ENCODE data around the gene CGREF1. TPM values are rescaled to one million over a fixed set of nuclear protein-coding genes. Genes with fewer than 3 reads are reported as not detected.

The CGREF1 gene
- total and polyA plus RNA-seq, 4 donors: 19.0 to 55.3 (median 35.4) TPM

GRCh38 chr2:27152796-27153464 lies 34.0 kb upstream of the CGREF1 start:
- Histone ChIP-seq H3K36me3 (ENCODE audit: control insufficient read depth, insufficient read depth, low read length) (no peaks in the 10 kb centered on the region), H3K9me3 (ENCODE audit: control insufficient read depth, insufficient read depth, low read length) (no peaks in the 10 kb centered on the region), H3K4me1 (ENCODE audit: control insufficient read depth, insufficient read depth, low read length) (no peaks in the 10 kb centered on the region), H3K27ac (ENCODE audit: low read depth, low read length) (no peak overlapping the region), H3K4me3 (ENCODE audit: low read depth, low read length) (no peak overlapping the region), H3K27me3 (ENCODE audit: control insufficient read depth, insufficient read depth, low read length) (no peaks in the 10 kb centered on the region)
- WGBS (ENCODE audit: insufficient coverage): 81% methylated on average over 2 of the region's 2 CpGs
- no peak for DNase-seq (ENCODE audit: low read depth in 4 of 6, low spot score in 6 of 6)

GRCh38 chr2:27152102-27152795 lies 33.3 kb upstream of the CGREF1 start:
- no peaks in the 10 kb centered on the region for H3K9me3 ChIP-seq (ENCODE audit: control insufficient read depth, insufficient read depth, low read length)
- H3K27me3 ChIP-seq (ENCODE audit: control insufficient read depth, insufficient read depth, low read length): no peaks in the 10 kb centered on the region
- no peaks in the 10 kb centered on the region for H3K36me3 ChIP-seq (ENCODE audit: control insufficient read depth, insufficient read depth, low read length)
- H3K27ac ChIP-seq (ENCODE audit: low read depth, low read length): no peak overlapping the region
- H3K4me1 ChIP-seq (ENCODE audit: control insufficient read depth, insufficient read depth, low read length): no peaks in the 10 kb centered on the region
- DNase-seq (ENCODE audit: low read depth in 4 of 6, low spot score in 6 of 6): no peak
- H3K4me3 ChIP-seq (ENCODE audit: low read depth, low read length): no peak overlapping the region
- 84% methylated on average over 6 of the region's 8 CpGs for WGBS (ENCODE audit: insufficient coverage)

GRCh38 chr2:27150639-27151230 lies 31.8 kb upstream of the CGREF1 start:
- no peak for DNase-seq (ENCODE audit: low read depth in 4 of 6, low spot score in 6 of 6)
- 86% methylated on average over 4 of the region's 8 CpGs for WGBS (ENCODE audit: insufficient coverage)

GRCh38 chr2:27149570-27150405 lies 30.9 kb upstream of the CGREF1 start:
- H3K27ac ChIP-seq (ENCODE audit: low read depth, low read length): no peak overlapping the region
- no peaks in the 10 kb centered on the region for H3K4me1 ChIP-seq (ENCODE audit: control insufficient read depth, insufficient read depth, low read length)
- H3K27me3 ChIP-seq (ENCODE audit: control insufficient read depth, insufficient read depth, low read length): no peaks in the 10 kb centered on the region
- no peaks in the 10 kb centered on the region for H3K36me3 ChIP-seq (ENCODE audit: control insufficient read depth, insufficient read depth, low read length)
- no peaks in the 10 kb centered on the region for H3K9me3 ChIP-seq (ENCODE audit: control insufficient read depth, insufficient read depth, low read length)
- no peak overlapping the region for H3K4me3 ChIP-seq (ENCODE audit: low read depth, low read length)
- 87% methylated on average over 29 of the region's 29 CpGs for WGBS (ENCODE audit: insufficient coverage)
- DNase-seq (ENCODE audit: low read depth in 4 of 6, low spot score in 6 of 6): no peak

More at GRCh38 chr2:27150639-27151230, 31.8 kb upstream of the CGREF1 start:
- Histone ChIP-seq H3K27me3 (ENCODE audit: control insufficient read depth, insufficient read depth, low read length) (no peaks in the 10 kb centered on the region), H3K27ac (ENCODE audit: low read depth, low read length) (no peak overlapping the region), H3K36me3 (ENCODE audit: control insufficient read depth, insufficient read depth, low read length) (no peaks in the 10 kb centered on the region), H3K4me1 (ENCODE audit: control insufficient read depth, insufficient read depth, low read length) (no peaks in the 10 kb centered on the region), H3K9me3 (ENCODE audit: control insufficient read depth, insufficient read depth, low read length) (no peaks in the 10 kb centered on the region), H3K4me3 (ENCODE audit: low read depth, low read length) (no peak overlapping the region)

GRCh38 chr2:27148801-27149439 lies 30.0 kb upstream of the CGREF1 start, which contains the start of gene TCF23:
Gene TCF23 (plus strand): TSS chr2:27149004. CDS start chr2:27149134, 130 bp downstream.
- 72% methylated on average over 9 of the region's 12 CpGs for WGBS (ENCODE audit: insufficient coverage)
- H3K36me3 ChIP-seq (ENCODE audit: control insufficient read depth, insufficient read depth, low read length): no peaks in the 10 kb centered on the region
- no peak for DNase-seq (ENCODE audit: low read depth in 4 of 6, low spot score in 6 of 6)
- no peaks in the 10 kb centered on the region for H3K9me3 ChIP-seq (ENCODE audit: control insufficient read depth, insufficient read depth, low read length)
- no peak within 1 kb of the TSS for H3K27ac ChIP-seq (ENCODE audit: low read depth, low read length)
- H3K27me3 ChIP-seq (ENCODE audit: control insufficient read depth, insufficient read depth, low read length): no peaks in the 10 kb centered on the region
- H3K4me1 ChIP-seq (ENCODE audit: control insufficient read depth, insufficient read depth, low read length): no peaks in the 10 kb centered on the region
- no peak within 1 kb of the TSS for H3K4me3 ChIP-seq (ENCODE audit: low read depth, low read length)

- H3K27ac ChIP-seq (ENCODE audit: low read depth, low read length): no peak overlapping the region
- H3K4me3 ChIP-seq (ENCODE audit: low read depth, low read length): no peak overlapping the region
- H3K27me3 ChIP-seq (ENCODE audit: control insufficient read depth, insufficient read depth, low read length): no peaks in the 10 kb centered on the region
- no peaks in the 10 kb centered on the region for H3K9me3 ChIP-seq (ENCODE audit: control insufficient read depth, insufficient read depth, low read length)
- 95% methylated on average over 8 of the region's 8 CpGs for WGBS (ENCODE audit: insufficient coverage)
- no peak for DNase-seq (ENCODE audit: low read depth in 4 of 6, low spot score in 6 of 6)
- H3K36me3 ChIP-seq (ENCODE audit: control insufficient read depth, insufficient read depth, low read length): no peaks in the 10 kb centered on the region
- no peaks in the 10 kb centered on the region for H3K4me1 ChIP-seq (ENCODE audit: control insufficient read depth, insufficient read depth, low read length)
Measured at GRCh38 chr2:27147935-27148334, 29.0 kb upstream of the CGREF1 start.

- Histone ChIP-seq H3K4me1 (ENCODE audit: control insufficient read depth, insufficient read depth, low read length) (no peaks in the 10 kb centered on the region), H3K4me3 (ENCODE audit: low read depth, low read length) (no peak overlapping the region), H3K9me3 (ENCODE audit: control insufficient read depth, insufficient read depth, low read length) (no peaks in the 10 kb centered on the region), H3K27ac (ENCODE audit: low read depth, low read length) (no peak overlapping the region), H3K36me3 (ENCODE audit: control insufficient read depth, insufficient read depth, low read length) (no peaks in the 10 kb centered on the region), H3K27me3 (ENCODE audit: control insufficient read depth, insufficient read depth, low read length) (no peaks in the 10 kb centered on the region)
- no peak for DNase-seq (ENCODE audit: low read depth in 4 of 6, low spot score in 6 of 6)
- 83% methylated on average over 1 of the region's 2 CpGs for WGBS (ENCODE audit: insufficient coverage)
Measured at GRCh38 chr2:27145682-27146081, 26.8 kb upstream of the CGREF1 start.

GRCh38 chr2:27143285-27143684 lies 24.4 kb upstream of the CGREF1 start:
- H3K36me3 ChIP-seq (ENCODE audit: control insufficient read depth, insufficient read depth, low read length): no peaks in the 10 kb centered on the region
- no peaks in the 10 kb centered on the region for H3K27me3 ChIP-seq (ENCODE audit: control insufficient read depth, insufficient read depth, low read length)
- no peaks in the 10 kb centered on the region for H3K9me3 ChIP-seq (ENCODE audit: control insufficient read depth, insufficient read depth, low read length)
- no peak overlapping the region for H3K4me3 ChIP-seq (ENCODE audit: low read depth, low read length)
- no peaks in the 10 kb centered on the region for H3K4me1 ChIP-seq (ENCODE audit: control insufficient read depth, insufficient read depth, low read length)
- 100% methylated on average over 1 of the region's 1 CpG for WGBS (ENCODE audit: insufficient coverage)
- DNase-seq (ENCODE audit: low read depth in 4 of 6, low spot score in 6 of 6): no peak
- no peak overlapping the region for H3K27ac ChIP-seq (ENCODE audit: low read depth, low read length)

GRCh38 chr2:27139310-27139709 lies 20.4 kb upstream of the CGREF1 start, which contains the start of gene PRR30:
Gene PRR30 (minus strand): TSS chr2:27139410. CDS start chr2:27138329, 1,081 bp downstream.
- Histone ChIP-seq H3K27ac (ENCODE audit: low read depth, low read length) (no peak within 1 kb of the TSS), H3K36me3 (ENCODE audit: control insufficient read depth, insufficient read depth, low read length) (no peaks in the 10 kb centered on the region), H3K27me3 (ENCODE audit: control insufficient read depth, insufficient read depth, low read length) (no peaks in the 10 kb centered on the region), H3K9me3 (ENCODE audit: control insufficient read depth, insufficient read depth, low read length) (no peaks in the 10 kb centered on the region), H3K4me3 (ENCODE audit: low read depth, low read length) (no peak within 1 kb of the TSS), H3K4me1 (ENCODE audit: control insufficient read depth, insufficient read depth, low read length) (peaks cover 5% of the 10 kb centered on the region)
- 82% methylated on average over 4 of the region's 4 CpGs for WGBS (ENCODE audit: insufficient coverage)
- DNase-seq (ENCODE audit: low read depth in 4 of 6, low spot score in 6 of 6): no peak

Data from spinal cord (tissue), 10 donors.